HG03521 (cell line): ENCODE data around the gene SPTLC1.
"Not testable (repeated sequence)": the region's sequence is repeated elsewhere in the genome, so short reads cannot be mapped to it uniquely, and the experiment has no call there.

ENCODE experiments used
- ATAC-seq: cut with Tn5 transposase; IDR thresholded peaks from one replicate; pipeline ENCODE4 v1.9.1; 2021; ENCODE audit warnings: mild to moderate bottlenecking, moderate library complexity; ENCODE audit not compliant: unreplicated experiment

The SPTLC1 gene

DNA sequence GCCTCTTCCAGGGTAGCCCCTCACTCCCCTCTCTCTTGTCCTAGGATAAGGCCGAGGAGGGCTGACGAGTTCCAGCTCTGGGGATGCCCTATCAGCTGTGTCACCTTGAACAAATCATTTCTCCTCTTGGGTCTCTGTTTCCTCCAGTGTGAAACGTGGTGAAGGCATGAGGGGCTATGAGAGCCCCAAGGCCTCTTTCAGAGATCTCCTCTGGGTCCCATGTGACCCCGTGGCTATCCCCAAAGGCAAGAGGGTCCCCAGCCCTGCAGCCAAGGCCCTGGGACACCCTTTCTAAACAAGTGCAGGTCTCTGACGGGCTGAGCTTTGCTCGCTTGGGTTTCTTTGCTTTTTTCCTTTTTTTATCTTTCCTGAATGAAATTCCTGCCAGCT lies 25.5 kb upstream of the SPTLC1 start:
- ATAC-seq, result no peak

DNA sequence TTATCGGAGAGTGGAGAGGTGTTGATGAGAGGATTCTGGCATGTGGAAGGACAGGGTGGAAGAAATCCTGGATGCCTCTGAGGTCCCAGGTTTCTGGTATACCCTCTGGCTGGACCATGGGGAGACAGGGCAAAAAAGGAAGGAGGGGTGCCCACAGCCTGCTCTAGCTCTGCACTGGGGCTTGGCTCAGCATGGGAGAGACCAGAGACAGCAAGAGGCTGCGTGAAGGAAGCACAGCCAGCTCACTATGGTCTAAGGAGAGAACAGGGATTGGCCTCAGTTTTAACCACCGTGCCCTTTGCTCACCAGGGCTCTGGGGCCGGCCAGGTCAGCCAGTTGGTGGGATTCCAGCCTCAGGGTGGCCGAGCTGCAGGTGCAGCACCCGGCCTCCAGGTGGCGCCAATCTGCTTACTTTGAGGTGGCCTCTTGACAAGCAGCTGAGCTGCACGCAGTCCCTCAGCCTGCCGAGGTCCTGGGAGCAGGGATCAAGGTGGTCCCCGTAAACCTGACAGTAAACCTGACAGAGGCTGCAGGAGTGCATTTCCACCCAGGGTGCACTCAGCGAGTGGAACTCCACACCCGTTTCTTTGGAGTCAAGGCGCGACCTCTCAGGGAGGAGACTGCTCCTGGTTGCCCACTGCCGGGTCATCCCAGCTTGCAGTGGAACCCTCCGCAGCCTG lies 25.0 kb upstream of the SPTLC1 start:
- ATAC-seq, result no peak

DNA sequence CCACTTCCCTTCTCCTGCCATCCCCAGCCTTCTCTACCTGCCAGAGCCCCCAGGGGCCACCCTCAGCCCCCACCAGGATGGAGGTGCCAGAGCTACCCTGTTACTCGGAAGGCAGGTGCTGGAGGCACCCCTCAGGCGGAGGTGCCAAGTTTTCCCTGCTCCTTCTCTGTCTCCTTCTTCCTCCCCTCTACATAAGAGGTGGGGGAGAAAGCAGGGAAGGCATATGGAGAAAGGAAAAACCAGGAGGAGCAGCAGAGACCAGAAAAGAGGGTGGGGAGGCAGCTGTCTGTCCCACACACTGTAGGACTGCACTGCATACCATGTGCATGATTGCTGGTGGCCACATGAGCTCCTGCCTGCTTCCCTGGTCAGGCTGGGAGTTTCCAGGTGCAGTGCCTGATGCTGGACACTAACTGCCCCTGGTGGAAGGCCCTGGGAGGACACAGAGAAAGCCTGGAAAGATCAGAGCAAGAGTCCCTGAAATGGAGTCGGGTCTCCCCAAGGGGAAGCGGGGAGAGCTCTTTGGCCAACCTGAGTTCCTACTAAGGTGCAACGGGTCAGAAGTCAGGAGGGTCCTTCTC lies 23.8 kb upstream of the SPTLC1 start:
- not testable (repeated sequence) for ATAC-seq

DNA sequence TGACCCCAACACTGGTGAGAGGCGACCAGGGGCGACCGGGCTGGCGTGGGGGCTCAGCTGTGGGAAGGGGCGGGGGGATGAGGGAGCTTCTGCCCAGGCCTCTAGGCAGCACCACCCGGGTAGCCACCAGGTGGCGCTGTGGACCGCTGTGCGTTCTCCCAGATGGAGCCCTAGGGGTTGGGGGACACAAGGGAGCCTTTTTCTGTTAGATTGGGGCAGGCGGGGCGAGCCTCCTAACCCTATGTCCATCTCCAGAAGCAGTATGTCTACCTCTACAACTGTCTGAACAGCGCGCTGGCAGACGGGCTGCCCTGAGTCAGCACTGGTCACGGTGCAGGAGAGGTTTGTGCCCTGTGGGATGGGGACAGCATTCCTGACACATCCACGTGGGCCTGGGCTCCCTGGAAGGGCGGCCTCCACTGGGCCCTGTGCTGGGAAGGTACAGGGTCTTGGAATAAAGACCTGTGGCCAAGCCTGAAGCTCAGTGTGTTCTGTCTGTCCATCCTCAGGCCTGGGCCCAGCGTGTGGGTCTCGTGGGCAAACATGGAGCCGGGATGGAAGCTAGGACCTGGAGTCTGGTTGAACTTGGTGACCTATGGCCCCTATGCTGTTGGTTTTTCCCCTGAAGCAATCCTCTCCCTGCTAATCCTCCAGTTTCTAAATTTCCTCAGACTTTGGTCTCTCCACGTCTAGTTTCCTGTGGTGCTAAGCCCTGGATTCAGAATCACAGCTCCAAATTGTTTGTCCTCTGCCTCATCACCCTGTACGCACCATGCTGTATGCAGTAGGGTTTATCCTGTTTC lies 23.1 kb upstream of the SPTLC1 start:
- no peak for ATAC-seq

DNA sequence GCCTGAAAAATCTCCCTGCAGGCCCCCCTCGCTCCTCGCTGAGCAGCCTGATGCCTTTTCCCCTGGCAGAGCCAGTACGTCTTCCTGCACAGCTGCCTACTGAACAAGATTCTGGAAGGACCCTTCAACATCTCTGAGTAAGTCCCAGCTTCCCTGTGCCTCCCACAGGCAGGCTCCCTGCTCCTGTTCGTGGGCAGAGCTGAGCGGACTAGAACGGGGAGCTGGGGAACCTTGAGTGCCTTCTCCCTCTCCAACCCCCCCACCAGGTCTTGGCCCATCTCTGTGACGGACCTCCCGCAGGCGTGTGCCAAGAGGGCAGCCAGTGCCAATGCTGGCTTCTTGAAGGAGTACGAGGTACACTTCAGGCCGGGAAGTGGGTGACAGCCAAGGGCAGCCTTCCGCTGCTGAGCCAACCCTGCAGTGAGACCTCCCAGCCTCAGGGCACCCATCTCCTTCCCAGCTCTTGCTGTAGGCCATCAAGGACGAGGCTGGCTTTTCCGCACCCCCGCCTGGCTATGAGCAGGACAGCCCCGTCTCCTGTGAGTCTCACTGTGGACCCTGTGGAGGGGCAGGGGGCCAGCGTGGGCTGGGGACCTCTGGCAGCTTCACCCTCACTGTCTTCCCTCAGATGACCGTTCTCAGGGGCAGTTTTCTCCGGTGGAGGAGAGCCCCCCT lies 21.1 kb upstream of the SPTLC1 start:
- ATAC-seq, result no peak

DNA sequence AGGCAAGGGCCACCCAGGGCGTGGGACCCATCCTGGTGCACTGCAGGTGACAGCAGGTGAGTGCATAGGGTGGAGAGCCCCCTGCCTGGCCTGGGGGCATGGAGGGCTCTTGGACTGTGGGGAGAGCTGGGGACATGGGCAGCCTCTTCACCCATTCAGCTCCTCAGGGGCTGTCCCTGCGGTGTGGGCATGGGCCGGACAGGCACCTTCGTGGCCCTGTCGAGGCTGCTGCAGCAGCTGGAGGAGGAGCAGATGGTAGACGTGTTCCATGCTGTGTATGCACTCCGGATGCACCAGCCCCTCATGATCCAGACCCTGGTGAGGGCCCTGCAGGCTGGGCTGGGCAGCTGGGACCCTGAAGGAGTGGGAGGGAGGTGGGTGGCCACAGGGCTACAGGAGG lies 20.4 kb upstream of the SPTLC1 start:
- ATAC-seq, result no peak

- ATAC-seq, result no peak
Measured at GRCh38 chr9:92133949-92134604, 18.9 kb upstream of the SPTLC1 start.

DNA sequence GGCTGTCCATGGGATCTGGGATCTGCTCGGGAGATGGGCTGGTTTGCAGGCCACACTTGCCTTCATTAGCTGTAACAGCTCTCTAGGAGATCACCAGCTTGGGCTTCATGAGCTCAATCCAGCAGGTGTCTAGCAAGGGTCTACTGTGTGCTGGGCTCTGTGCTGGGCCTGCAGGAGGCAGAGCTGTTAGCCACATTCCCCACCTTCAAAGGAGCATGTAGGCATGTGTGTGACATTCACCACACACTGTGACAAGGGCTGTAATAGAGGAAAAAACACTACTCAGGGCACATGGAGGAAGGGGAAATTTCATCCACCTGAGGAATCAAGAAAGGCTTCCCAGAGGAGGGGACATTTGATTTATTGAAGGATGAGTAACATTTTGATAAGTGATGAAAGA lies 17.7 kb upstream of the SPTLC1 start:
- ATAC-seq, result not testable (repeated sequence)

- no peak for ATAC-seq
Measured at GRCh38 chr9:92132501-92132900, 17.3 kb upstream of the SPTLC1 start.

- ATAC-seq, result no peak
Measured at GRCh38 chr9:92122800-92123199, 7.6 kb upstream of the SPTLC1 start.

DNA sequence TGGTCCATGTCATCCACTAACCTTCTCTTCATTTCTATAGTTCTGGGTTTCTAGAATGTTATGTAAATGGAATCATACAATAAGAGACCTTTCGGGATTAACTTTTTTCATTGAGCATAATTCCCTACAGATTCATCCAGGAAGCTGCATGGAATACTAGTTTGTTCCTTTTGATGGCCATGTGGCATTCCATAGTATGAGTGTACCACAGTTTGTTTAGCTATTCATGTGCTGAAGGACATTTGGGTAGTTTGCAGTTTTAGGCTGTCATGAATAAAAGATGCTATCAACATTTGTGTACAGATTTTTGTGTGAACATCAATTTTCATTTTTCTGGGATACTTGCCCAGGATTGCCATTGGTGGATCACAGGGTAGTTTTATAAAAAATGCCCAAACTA lies 6.8 kb upstream of the SPTLC1 start:
- no peak for ATAC-seq

DNA sequence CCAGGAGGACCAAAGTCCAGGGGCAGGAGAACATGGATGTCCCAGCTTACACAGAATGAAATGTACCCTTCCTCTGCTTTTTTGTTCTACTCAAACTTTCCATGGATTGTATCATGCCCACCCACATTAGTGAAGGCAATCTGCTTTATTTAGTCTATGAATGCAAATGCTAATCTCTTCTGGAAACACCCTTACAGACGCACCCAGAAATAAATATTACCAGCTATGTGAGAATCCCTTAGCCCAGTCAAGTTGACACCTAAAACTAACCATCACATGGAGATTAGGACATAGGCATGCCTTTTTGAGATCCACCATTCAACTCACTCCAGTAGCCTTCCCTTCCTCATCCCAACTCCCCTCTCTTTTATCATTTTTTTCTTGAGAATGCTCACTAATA lies 6.1 kb upstream of the SPTLC1 start:
- ATAC-seq, result no peak

DNA sequence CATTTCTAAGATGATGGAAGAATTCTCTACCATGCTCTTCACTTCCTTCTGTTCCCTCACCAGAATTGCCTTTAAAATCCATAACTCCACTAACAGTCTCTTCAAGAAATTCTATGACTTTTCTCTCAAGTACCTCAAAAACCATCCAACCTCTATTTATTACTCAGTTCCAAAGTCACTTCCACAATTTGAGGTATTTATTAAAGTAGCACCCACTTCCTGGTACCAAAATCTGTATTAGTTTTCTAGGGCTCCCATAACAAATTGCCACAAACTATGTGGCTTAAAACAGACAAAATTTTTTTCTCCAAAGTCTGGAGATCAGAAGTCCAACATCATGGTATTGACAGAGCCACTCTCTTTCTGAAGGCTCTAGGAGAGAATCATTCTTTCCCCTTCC lies 4.9 kb upstream of the SPTLC1 start:
- ATAC-seq, result no peak

DNA sequence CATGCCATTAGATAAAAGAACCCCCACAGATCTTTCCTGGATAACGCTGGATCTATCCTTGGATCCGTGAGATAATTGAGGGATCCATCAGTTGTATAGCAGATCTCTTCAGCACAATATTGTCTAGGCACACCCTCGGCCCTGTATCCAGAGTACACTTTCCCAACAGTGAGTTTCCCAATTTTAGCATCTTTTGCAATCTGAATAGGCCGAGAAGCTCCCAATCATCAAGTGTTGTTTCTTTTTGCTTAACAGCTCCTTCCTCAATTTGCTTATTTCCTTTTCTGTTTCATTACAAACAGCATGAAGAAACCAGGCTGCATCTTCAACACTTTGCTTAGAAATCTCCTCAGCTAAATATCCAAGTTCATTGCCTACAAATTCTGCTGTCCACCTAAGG lies 4.4 kb upstream of the SPTLC1 start:
- no peak for ATAC-seq

GRCh38 chr9:92108122-92108521 lies 7.1 kb downstream of the SPTLC1 start:
- no peak for ATAC-seq

- not testable (repeated sequence) for ATAC-seq
Measured at GRCh38 chr9:92105446-92106225, 9.6 kb downstream of the SPTLC1 start.

- not testable (repeated sequence) for ATAC-seq
Measured at GRCh38 chr9:92103601-92104000, 11.6 kb downstream of the SPTLC1 start.

DNA sequence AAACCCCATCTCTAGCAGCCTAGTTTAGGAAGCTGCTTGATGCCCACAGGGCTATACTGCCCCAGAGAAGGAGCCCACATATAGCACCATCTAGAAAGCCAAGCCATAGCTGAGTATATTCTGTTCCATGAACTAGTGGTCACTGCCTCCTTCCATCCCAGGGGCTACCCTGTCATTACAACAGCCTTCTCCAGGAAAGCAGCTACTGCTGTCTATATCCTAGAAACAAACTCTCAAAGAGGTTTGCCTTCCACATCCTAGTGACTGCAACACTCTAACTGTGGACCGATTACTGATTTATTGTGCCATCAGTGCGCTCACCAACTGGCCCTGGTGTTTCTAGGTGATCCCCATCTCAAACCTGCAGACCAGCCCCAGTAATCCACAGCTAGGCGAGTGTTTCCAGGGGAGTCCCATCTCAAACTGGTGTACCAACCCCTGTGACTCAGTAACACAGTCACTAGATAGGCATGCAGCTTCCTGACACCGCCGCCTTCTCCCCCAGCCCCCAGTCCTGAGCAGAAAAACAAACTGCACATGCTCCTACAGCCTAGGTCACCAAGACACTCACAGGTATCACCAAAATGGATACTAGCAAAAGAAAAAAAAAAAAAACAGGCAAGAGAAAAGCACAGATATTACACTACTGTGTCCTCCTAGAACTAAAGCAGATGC lies 14.8 kb downstream of the SPTLC1 start:
- no peak for ATAC-seq

DNA sequence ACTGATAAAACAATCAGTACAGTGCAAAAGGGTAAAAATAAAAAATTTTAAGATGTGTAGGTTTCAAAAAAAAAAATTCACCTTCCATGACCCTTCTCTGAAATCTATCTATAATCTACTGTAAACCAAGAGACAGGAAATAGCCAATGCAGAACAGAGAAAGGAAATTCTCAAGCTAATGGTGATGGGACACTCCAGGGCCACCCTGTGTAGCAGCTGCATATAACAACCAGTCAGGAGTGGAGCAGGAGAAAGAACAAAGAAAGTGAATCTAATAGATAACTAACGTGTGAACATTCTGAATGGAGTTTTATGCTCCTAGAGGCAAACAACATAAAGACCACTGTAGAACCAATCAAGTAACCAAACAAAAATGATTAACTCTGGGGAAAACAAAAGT lies 16.6 kb downstream of the SPTLC1 start:
- no peak for ATAC-seq

- no peak for ATAC-seq
Measured at GRCh38 chr9:92097997-92098482, 17.2 kb downstream of the SPTLC1 start.
